GM21367 (cell line): ENCODE results near the gene PRKCB.
"Not testable (repeated sequence)": the region's sequence is repeated elsewhere in the genome, so short reads cannot be mapped to it uniquely, and the experiment has no call there.

ENCODE experiments used
- ATAC-seq: cut with Tn5 transposase; IDR thresholded peaks from one replicate; pipeline ENCODE4 v1.9.1; 2021; ENCODE audit not compliant: unreplicated experiment

Gene PRKCB

GRCh38 chr16:23901178-23902033 lies 65.6 kb downstream of the PRKCB start:
- no peak for ATAC-seq

GRCh38 chr16:23902034-23902747 lies 66.4 kb downstream of the PRKCB start:
- no peak for ATAC-seq

- ATAC-seq, result no peak
These were observed 67.1 kb downstream of the PRKCB start for GRCh38 chr16:23902748-23903414.

- ATAC-seq, result no peak
These were observed 69.2 kb downstream of the PRKCB start for GRCh38 chr16:23905027-23905426.

GRCh38 chr16:23907457-23907902 lies 71.7 kb downstream of the PRKCB start:
- ATAC-seq, result no peak

GRCh38 chr16:23907903-23908302 lies 72.1 kb downstream of the PRKCB start:
- ATAC-seq, result no peak

GRCh38 chr16:23908790-23909189 lies 73.0 kb downstream of the PRKCB start:
- no peak for ATAC-seq

GRCh38 chr16:23909792-23910418 lies 74.1 kb downstream of the PRKCB start:
- no peak for ATAC-seq

GRCh38 chr16:23914946-23915530 lies 79.3 kb downstream of the PRKCB start:
- no peak for ATAC-seq

GRCh38 chr16:23916552-23916951 lies 80.8 kb downstream of the PRKCB start:
- ATAC-seq, result not testable (repeated sequence)

- no peak for ATAC-seq
These were observed 81.8 kb downstream of the PRKCB start for GRCh38 chr16:23917621-23918020.

GRCh38 chr16:23920446-23920845 lies 84.7 kb downstream of the PRKCB start:
- ATAC-seq, result no peak

GRCh38 chr16:23920899-23921298 lies 85.1 kb downstream of the PRKCB start:
- ATAC-seq, result no peak

- ATAC-seq, result no peak
These were observed 86.6 kb downstream of the PRKCB start for GRCh38 chr16:23922406-23922805.

- no peak for ATAC-seq
These were observed 88.3 kb downstream of the PRKCB start for GRCh38 chr16:23924128-23924527.

GRCh38 chr16:23927796-23928195 lies 92.0 kb downstream of the PRKCB start:
- no peak for ATAC-seq

GRCh38 chr16:23929237-23929636 lies 93.5 kb downstream of the PRKCB start:
- no peak for ATAC-seq

GRCh38 chr16:23929856-23930255 lies 94.1 kb downstream of the PRKCB start:
- ATAC-seq, result no peak

- ATAC-seq, result no peak
These were observed 95.0 kb downstream of the PRKCB start for GRCh38 chr16:23930791-23931190.

- ATAC-seq, result no peak
These were observed 95.4 kb downstream of the PRKCB start for GRCh38 chr16:23931199-23931598.

- not testable (repeated sequence) for ATAC-seq
These were observed 97.9 kb downstream of the PRKCB start for GRCh38 chr16:23933650-23934049.
